ENCODE results near the gene TMEM171. TPM values are rescaled to one million over a fixed set of nuclear protein-coding genes. Genes with fewer than 3 reads are reported as not detected.

Gene TMEM171
- polyA plus RNA-seq, 3 donors: 0.52 to 2.5 TPM; not detected in 1

DNA sequence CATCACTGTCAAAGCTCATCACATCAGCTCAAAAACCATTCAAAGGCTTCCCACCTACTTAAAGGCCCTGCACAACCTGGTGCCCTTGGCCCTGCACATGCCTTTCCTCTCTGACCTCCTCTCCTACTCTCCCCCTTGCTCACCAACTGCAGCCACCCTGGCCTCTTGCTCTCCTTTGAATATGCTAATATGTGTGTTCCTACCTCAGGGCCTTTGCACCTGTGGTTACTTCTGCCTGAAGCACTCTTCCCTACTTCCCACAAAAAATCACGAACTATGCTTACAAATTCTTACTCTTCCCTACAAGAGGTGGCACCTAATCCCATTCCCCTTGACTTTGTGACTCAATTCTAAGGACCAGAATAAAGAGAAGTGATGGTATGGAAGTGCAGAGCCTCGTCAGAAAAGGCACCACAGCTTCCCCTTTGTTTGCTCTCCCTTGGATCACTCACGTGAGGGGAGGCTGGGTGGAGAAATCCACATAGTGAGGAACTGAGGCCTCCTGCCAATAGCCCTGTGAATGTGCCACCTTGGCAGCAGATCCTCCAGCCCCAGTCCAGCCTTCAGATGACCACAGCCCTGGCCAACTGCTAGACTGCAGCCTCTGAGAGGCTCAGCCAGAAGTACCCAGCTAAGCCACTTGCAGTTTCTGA lies 3.2 kb upstream of the TMEM171 start:
- WGBS, 3 donors: 62 to 82% (median 68%) methylated on average over 3 of the region's 3 CpGs

DNA sequence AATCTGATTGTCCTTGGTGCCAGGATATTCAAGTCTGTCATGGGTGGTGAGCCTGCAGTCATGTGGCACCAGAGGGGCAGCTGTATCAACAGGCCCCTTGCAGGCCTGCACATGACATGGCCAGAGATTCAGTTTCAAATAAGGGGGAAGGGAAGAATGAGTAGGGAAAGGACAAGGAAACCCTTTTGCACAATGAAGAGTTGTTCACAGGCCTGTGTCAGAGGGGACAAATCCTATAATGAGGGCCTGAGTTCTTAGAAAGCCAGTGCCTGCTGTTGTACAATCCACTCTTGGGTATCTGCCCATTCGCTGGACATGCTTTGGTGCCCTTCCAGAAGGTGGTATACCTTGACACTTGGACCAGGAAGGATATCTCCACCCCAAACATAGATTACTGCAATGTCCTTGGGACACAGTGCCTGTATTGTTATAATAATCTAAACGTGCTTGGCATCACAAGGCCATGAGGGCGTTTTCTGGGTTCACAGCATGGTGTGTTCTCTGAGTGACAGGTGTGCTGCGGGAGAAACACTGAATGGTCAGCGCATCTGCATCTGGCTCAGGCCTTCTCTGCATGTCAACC lies 1.9 kb upstream of the TMEM171 start:
- no peak overlapping the region for H3K27ac ChIP-seq (ENCODE audit: low read depth, low read length)
- 34 to 87% (median 79%) methylated on average over 5 of the region's 5 CpGs for WGBS, 3 donors

More for the DNA sequence above, 3.2 kb upstream of the TMEM171 start:
- H3K27ac ChIP-seq (ENCODE audit: low read depth, low read length): no peak overlapping the region

GRCh38 chr5:73119451-73120157 lies 771 bp upstream of the TMEM171 start:
- no peak overlapping the region for H3K27ac ChIP-seq (ENCODE audit: low read depth, low read length)
- WGBS, 3 donors: 24 to 62% (median 27%) methylated on average over 28 to 40 of the region's 40 CpGs

GRCh38 chr5:73121119-73121463 lies 716 bp downstream of the TMEM171 start:
- H3K27ac ChIP-seq (ENCODE audit: low read depth, low read length): no peak overlapping the region
- WGBS, 3 donors: 35 to 43% (median 39%) methylated on average over 6 of the region's 6 CpGs

- H3K27ac ChIP-seq (ENCODE audit: low read depth, low read length): no peak overlapping the region
- WGBS, 3 donors: 75 to 87% (median 79%) methylated on average over 19 of the region's 19 CpGs
Observed at GRCh38 chr5:73122875-73123810, 2.8 kb downstream of the TMEM171 start.

DNA sequence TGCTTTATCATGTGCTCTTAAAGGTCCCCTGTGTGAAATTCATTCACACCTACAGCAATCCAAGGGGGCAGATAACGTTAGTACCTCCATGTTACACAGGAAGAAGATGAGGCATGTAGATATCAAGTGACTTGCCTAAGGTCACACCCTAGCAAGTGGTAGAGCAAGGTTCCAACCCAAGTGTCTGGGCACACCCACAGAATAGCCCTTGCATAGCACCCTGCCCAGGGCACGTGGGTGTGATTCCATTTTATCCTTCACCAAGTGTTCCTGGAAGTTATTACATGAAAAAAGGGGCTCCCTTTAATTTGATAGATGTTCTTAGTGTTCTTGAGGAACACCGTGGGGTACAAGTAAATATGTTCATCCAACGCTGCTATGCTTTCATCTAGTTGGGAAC lies 4.9 kb downstream of the TMEM171 start:
- WGBS, 3 donors: 73 to 78% (median 78%) methylated on average over 4 of the region's 4 CpGs
- no peak overlapping the region for H3K27ac ChIP-seq (ENCODE audit: low read depth, low read length)

GRCh38 chr5:73126381-73126780 lies 6.0 kb downstream of the TMEM171 start:
- WGBS, 3 donors: 69 to 83% (median 79%) methylated on average over 4 of the region's 4 CpGs
- no peak overlapping the region for H3K27ac ChIP-seq (ENCODE audit: low read depth, low read length)

- H3K27ac ChIP-seq (ENCODE audit: low read depth, low read length): no peak overlapping the region
- 67 to 76% (median 74%) methylated on average over 1 of the region's 1 CpG for WGBS, 3 donors
Observed at GRCh38 chr5:73126957-73127356, 6.6 kb downstream of the TMEM171 start.

- WGBS, 3 donors: 80 to 92% (median 91%) methylated on average over 5 of the region's 5 CpGs
- H3K27ac ChIP-seq (ENCODE audit: low read depth, low read length): no peak overlapping the region
Observed at GRCh38 chr5:73129143-73129542, 8.8 kb downstream of the TMEM171 start.

DNA sequence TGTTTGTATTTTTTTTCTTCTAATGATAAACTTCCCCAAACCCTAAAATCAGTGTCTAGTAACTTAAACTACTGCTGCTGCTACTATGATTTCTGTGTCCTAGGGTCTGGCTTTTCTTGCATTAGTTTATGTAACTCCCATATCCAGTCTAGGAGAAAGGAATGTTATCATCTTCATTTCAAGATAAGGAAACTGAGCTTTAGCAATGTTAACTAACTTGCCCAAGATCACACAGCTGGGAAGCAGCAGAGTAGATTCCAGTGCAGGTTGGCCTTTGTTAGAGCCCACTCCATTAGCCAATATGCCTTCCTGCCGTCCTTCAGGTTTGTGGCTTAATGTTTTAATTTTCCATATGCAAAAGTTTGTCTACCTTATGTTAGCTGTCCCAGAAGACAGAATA lies 10.4 kb downstream of the TMEM171 start:
- 64 to 88% (median 73%) methylated on average over 1 of the region's 1 CpG for WGBS, 3 donors
- H3K27ac ChIP-seq (ENCODE audit: low read depth, low read length): no peak overlapping the region

GRCh38 chr5:73131711-73132425 lies 11.5 kb downstream of the TMEM171 start:
- no peak overlapping the region for H3K27ac ChIP-seq (ENCODE audit: low read depth, low read length)
- WGBS, 3 donors: 73 to 77% (median 76%) methylated on average over 3 of the region's 3 CpGs

- H3K27ac ChIP-seq (ENCODE audit: low read depth, low read length): no peak overlapping the region
- 78 to 87% (median 82%) methylated on average over 2 of the region's 2 CpGs for WGBS, 3 donors
Observed at GRCh38 chr5:73132759-73133158, 12.4 kb downstream of the TMEM171 start.

GRCh38 chr5:73135021-73135420 lies 14.6 kb downstream of the TMEM171 start:
- 87 to 96% (median 87%) methylated on average over 3 of the region's 3 CpGs for WGBS, 3 donors
- no peak overlapping the region for H3K27ac ChIP-seq (ENCODE audit: low read depth, low read length)

GRCh38 chr5:73135429-73136054 lies 15.2 kb downstream of the TMEM171 start:
- H3K27ac ChIP-seq (ENCODE audit: low read depth, low read length): no peak overlapping the region
- 49 to 66% (median 58%) methylated on average over 6 of the region's 6 CpGs for WGBS, 3 donors

- no peak overlapping the region for H3K27ac ChIP-seq (ENCODE audit: low read depth, low read length)
- 41 to 64% (median 46%) methylated on average over 15 of the region's 15 CpGs for WGBS, 3 donors
Observed at GRCh38 chr5:73136055-73136562, 15.7 kb downstream of the TMEM171 start.

GRCh38 chr5:73137563-73138530 lies 17.5 kb downstream of the TMEM171 start:
- H3K27ac ChIP-seq (ENCODE audit: low read depth, low read length): no peak overlapping the region
- 83 to 93% (median 89%) methylated on average over 10 of the region's 10 CpGs for WGBS, 3 donors

All from adipose tissue (tissue), 3 donors.